BLaER1 (cell line): ENCODE data around the gene B3GNT3.

Experiments used
- H3K27ac ChIP-seq: shearing (Covaris generic); formaldehyde crosslinking; 2 replicates; pipeline ENCODE4 v1.8.1; 2022
- H3K27me3 ChIP-seq: shearing (Covaris generic); formaldehyde crosslinking; 2 replicates; pipeline ENCODE4 v1.8.1; 2022
- H3K36me3 ChIP-seq: shearing (Covaris generic); formaldehyde crosslinking; 2 replicates; pipeline ENCODE4 v1.8.1; 2022
- H3K4me1 ChIP-seq: shearing (Covaris generic); formaldehyde crosslinking; 2 replicates; pipeline ENCODE4 v1.8.1; 2022
- H3K4me2 ChIP-seq: shearing (Covaris generic); formaldehyde crosslinking; 2 replicates; pipeline ENCODE4 v1.8.1; 2022
- H3K4me3 ChIP-seq: shearing (Covaris generic); formaldehyde crosslinking; 2 replicates; pipeline ENCODE4 v1.8.1; 2022
- H3K9ac ChIP-seq: shearing (Covaris generic); formaldehyde crosslinking; 2 replicates; pipeline ENCODE4 v1.8.1; 2022
- H3K9me3 ChIP-seq: shearing (Covaris generic); formaldehyde crosslinking; 2 replicates; pipeline ENCODE4 v1.8.1; 2022
- H4K20me1 ChIP-seq: shearing (Covaris generic); formaldehyde crosslinking; 2 replicates; pipeline ENCODE4 v1.8.1; 2022
- Cebpa-rat ChIP-seq: shearing (Covaris generic); IDR thresholded peaks from 2 replicates; pipeline ENCODE4 v1.8.1; 2022

Gene B3GNT3

DNA sequence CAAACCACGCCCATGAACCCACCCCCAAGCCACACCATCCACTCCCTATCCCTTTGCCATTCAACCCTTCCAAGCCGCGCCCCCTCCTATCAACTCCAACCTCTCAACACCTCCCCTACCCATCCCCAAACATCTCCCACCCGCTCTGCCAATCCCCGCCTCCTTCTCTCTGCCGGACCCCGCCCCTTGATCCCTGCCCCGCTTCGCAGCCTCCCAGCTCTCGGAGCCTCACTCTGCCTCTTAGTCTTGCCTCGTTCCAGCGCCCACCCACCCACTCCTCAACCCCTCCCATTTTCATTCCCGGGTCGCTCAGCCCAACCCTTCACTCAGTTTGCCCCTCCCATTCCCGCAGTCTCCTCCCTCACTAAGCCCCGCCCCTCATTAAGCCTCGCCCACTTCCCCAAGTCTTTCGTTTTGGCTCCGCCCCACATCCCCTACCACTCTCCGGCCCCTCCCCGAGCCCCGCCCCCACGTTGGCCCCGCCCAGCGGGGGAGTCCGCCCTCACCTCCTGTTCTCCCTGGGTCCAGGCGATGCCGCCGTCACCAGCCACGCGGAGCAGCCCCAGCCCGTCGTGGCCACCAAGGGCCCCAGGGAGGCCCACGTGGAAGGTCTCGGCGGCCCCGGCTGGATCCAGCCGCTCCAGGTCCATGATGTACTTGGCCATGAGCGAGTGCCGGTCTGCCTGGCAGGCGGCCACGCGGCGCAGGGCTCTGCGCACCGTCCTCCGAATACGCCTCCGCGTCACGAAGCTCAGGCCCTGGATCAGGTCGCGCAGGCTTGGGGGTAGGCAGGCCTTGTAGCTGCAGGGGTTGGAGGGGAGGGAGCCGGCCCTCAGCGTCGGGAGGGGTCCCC, 47.1 kb downstream of the B3GNT3 start:
- no peak overlapping the region for H3K4me3 ChIP-seq
- peaks cover 31% of the 10 kb centered on the region for H3K4me1 ChIP-seq
- H3K9ac ChIP-seq, result no peak overlapping the region
- no peak overlapping the region for H3K4me2 ChIP-seq
- H3K27me3 ChIP-seq, result no peaks in the 10 kb centered on the region
- TF ChIP-seq Cebpa-rat, result no peak
- no peaks in the 10 kb centered on the region; the same call in 1 of the 2 replicates for H4K20me1 ChIP-seq
- H3K27ac ChIP-seq, result no peak overlapping the region
- peaks cover 69% of the 10 kb centered on the region for H3K36me3 ChIP-seq
- H3K9me3 ChIP-seq, result no peaks in the 10 kb centered on the region

DNA sequence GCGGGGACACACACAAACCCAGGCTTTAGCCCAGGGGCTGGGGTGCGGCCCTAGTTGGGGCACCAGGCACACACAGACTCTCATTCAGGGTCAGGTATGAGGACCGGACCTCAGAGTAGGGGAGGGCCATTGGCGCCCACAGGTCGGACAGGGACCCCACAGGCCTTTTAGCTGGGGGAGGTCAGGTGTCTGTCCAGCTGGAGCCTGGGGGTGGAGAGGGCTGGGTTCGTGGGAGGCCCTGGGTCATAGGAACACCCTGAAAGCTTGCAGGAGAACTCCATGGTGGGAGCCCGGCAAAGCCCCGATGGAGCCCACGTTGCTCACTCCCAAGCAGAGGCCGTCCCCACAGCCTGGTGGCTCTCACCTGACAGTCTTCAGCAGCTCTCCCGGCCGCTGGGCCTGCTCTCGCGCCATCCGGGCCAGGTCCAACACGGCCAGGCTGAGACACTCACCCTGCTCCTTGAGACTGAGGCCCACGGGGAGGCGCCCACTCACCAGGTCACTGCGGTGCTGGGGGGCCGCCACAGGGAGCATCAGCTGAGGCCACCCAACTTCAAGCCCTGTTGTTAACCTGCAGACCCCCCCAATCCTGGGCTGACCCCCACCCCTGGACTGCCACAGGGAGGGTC, 47.8 kb downstream of the B3GNT3 start:
- H3K4me2 ChIP-seq, result no peak overlapping the region
- H3K36me3 ChIP-seq, result peaks cover 62% of the 10 kb centered on the region
- H4K20me1 ChIP-seq, result no peaks in the 10 kb centered on the region; the same call in 1 of the 2 replicates
- no peaks in the 10 kb centered on the region for H3K27me3 ChIP-seq
- no peak overlapping the region for H3K9ac ChIP-seq
- no peak overlapping the region for H3K4me3 ChIP-seq
- peaks cover 34% of the 10 kb centered on the region for H3K4me1 ChIP-seq
- H3K27ac ChIP-seq, result no peak overlapping the region
- TF ChIP-seq Cebpa-rat, result no peak
- no peaks in the 10 kb centered on the region for H3K9me3 ChIP-seq

DNA sequence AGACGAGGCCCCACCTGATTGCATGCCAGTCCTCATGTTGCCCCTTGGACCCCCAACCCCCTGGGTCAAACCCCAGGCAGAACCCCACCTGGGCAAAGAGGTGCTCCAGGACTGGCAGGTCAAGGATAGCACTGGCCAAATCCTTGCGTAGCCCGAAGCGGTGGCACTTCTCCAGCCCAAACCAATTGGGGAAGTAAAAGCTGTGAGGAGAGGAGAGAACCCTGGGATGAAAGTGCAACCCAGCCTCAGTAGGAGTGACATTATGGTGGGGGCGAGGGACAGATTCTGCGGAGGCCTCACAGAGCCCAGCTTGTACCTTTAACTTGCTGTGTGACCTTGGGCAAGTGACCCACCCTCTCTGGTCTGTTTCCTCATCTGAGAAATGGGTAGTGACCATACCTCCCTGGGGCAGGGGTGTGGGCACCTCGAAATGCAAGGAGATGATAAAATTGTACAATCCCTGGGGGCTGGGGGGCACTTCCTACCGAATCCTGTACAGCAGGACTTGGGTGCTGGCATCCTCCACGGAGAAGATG, 48.4 kb downstream of the B3GNT3 start:
- H3K4me3 ChIP-seq, result no peak overlapping the region
- H3K9ac ChIP-seq, result no peak overlapping the region
- no peak for TF ChIP-seq Cebpa-rat
- no peaks in the 10 kb centered on the region for H3K9me3 ChIP-seq
- no peak overlapping the region for H3K27ac ChIP-seq
- no peak overlapping the region for H3K4me2 ChIP-seq
- peaks cover 56% of the 10 kb centered on the region for H3K36me3 ChIP-seq
- H4K20me1 ChIP-seq, result no peaks in the 10 kb centered on the region; the same call in 1 of the 2 replicates
- H3K4me1 ChIP-seq, result peaks cover 40% of the 10 kb centered on the region
- no peaks in the 10 kb centered on the region for H3K27me3 ChIP-seq

DNA sequence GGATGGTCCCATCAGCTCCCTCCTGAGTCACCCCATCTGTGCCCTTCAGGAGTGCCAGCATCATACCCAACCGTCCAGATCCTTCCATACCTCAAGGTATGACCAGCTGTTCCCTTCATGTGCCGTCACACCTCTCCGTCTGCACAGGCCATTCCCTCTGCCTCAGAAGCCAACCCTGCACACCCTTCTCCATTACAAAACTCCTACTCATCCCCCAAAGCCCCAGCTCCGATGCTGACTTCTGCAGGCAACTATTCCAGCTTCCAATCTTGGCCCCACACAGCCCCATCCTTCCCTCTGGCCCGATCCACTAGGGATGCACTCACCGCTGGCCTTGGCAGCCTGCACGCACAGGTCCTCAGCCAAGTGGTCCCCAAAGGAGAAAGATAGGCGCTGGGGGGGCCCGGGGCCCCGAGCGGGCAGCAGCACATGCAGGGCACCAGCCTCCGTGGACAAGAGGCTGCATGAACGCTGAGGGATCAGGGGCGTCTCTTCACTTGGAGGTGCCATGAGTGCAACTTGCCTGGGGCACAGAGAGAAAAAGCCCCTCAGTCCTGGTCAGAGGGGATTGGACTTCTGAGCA, 49.1 kb downstream of the B3GNT3 start:
- no peak for TF ChIP-seq Cebpa-rat

DNA sequence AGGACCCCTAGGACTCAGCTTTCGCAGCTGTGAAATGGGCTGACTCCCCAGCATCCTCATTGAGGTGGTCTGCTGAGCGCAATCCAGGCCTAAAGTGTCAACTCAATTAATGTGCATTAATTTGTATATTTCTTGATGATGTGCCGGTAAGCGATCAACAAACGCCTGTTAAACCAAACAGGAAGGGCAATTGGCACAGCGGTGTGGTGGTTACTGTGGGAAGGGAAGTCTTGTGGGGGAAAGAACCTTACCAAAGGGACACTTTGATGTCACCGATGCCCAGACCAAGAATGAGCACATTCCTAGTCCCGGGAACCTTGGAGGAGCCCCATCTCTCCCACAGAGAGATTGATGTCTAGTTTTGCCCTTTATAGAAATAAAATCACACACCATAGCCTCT, 51.2 kb downstream of the B3GNT3 start:
- Histone ChIP-seq H3K27ac (peak overlapping the region; percentile 93; the same call in 1 of the 2 replicates), H3K36me3 (peaks cover 28% of the 10 kb centered on the region), H3K4me2 (peak overlapping the region; percentile 92), H3K9me3 (no peaks in the 10 kb centered on the region), H3K4me3 (peak overlapping the region; percentile 2; the same call in 1 of the 2 replicates), H4K20me1 (no peaks in the 10 kb centered on the region; the same call in 1 of the 2 replicates), H3K27me3 (no peaks in the 10 kb centered on the region), H3K4me1 (peaks cover 67% of the 10 kb centered on the region), H3K9ac (peak overlapping the region; percentile 84; the same call in 1 of the 2 replicates)
- no peak for TF ChIP-seq Cebpa-rat

More for the DNA sequence above, 49.1 kb downstream of the B3GNT3 start:
- Histone ChIP-seq H4K20me1 (no peaks in the 10 kb centered on the region; the same call in 1 of the 2 replicates), H3K36me3 (peaks cover 49% of the 10 kb centered on the region), H3K4me3 (no peak overlapping the region), H3K27me3 (no peaks in the 10 kb centered on the region), H3K9me3 (no peaks in the 10 kb centered on the region), H3K4me2 (peak overlapping the region; percentile 92), H3K27ac (no peak overlapping the region), H3K9ac (no peak overlapping the region), H3K4me1 (peaks cover 46% of the 10 kb centered on the region)

DNA sequence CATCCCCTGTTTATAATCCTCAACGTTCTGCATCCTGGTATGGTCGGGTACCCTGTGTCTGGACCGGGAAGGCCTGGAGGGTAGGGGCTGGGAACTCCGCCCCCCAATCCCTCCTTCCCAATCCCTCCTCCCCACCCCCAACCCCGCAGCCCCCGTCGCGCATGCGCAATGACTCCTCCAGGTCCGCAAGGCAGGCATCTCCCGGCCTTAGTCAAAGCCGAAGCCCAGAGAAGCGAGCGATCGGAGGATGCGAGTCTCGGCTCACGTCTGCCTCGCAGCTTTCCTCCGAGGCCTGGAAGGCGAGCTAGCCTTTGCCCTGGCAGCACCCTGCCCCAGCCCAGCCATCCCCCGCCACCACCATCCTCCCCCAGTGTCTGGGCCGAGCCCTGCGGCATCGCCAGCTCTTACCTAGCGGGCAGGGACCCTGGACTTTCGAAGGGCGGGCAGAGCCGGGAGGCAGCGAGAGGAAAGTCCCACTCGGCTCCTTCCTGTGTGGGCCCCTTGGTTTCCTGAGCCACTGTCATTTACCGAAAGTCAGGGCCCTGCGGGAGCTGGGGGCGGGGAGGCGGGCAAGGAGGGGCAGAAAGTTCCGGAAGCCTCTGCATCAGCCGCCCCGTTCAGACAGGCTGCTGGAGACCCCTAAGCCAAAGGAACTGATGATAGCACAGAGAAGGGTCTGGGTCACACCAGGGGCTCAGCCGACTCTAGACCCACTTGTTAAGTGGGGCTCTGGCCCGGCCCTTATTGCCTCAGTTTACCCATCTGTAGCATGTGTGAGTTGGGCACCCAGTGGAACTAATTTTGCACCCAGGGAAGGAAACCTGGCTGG, 52.8 kb downstream of the B3GNT3 start, which contains the start of gene JAK3:
JAK3 (minus strand) TSS at position 445 of the 829 bp plus-strand sequence. CDS start 3,565 bp downstream, outside the sequence.
- no peak for TF ChIP-seq Cebpa-rat
- no peaks in the 10 kb centered on the region for H3K27me3 ChIP-seq
- peak within 1 kb of the TSS; percentile 63 for H3K4me3 ChIP-seq
- peak within 1 kb of the TSS; percentile 93 for H3K27ac ChIP-seq
- peak within 1 kb of the TSS; percentile 92 for H3K4me2 ChIP-seq
- H3K9ac ChIP-seq, result peak within 1 kb of the TSS; percentile 84
- peaks cover 75% of the 10 kb centered on the region for H3K4me1 ChIP-seq
- H3K9me3 ChIP-seq, result no peaks in the 10 kb centered on the region
- H3K36me3 ChIP-seq, result peaks cover 16% of the 10 kb centered on the region
- no peaks in the 10 kb centered on the region for H4K20me1 ChIP-seq

DNA sequence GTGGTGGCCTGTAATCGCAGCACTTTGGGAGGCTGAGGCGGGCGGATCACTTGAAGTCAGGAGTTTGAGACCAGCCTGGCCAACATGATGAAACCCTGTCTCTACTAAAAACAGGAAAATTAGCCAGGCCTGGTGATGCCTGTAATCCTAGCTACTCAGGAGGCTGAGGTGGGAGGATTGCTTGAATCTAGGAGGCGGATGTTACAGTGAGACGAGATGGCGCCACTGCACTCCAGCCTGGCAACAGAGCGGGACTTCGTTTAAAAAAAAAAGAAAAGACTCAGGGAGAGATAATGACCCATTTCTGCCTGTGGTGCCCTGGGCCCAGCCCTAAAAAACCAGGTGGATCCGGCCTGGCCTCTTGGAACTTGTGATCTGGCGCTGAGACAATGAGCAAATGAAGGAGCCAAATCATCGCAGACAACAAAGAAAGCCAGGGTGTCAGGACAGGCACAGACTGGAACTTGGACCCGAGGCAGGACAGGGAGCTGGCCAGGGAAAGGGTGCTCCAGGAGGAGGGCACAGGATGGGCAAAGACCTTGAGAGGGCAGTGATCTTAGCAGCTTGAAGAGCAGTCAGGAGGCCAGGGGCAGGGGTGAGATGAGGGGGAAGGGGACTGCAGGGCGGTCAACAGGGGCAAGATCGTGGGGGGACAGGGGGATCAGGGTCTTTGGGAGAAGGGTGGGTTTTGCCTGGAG, 53.8 kb downstream of the B3GNT3 start:
- H3K4me2 ChIP-seq, result peak overlapping the region; percentile 92
- TF ChIP-seq Cebpa-rat, result no peak
- H3K9me3 ChIP-seq, result no peaks in the 10 kb centered on the region
- H3K4me3 ChIP-seq, result no peak overlapping the region
- peaks cover 6% of the 10 kb centered on the region for H3K36me3 ChIP-seq
- H3K4me1 ChIP-seq, result peaks cover 75% of the 10 kb centered on the region
- H3K27me3 ChIP-seq, result no peaks in the 10 kb centered on the region
- H3K9ac ChIP-seq, result peak overlapping the region; percentile 84
- peak overlapping the region; percentile 93 for H3K27ac ChIP-seq
- no peaks in the 10 kb centered on the region for H4K20me1 ChIP-seq

DNA sequence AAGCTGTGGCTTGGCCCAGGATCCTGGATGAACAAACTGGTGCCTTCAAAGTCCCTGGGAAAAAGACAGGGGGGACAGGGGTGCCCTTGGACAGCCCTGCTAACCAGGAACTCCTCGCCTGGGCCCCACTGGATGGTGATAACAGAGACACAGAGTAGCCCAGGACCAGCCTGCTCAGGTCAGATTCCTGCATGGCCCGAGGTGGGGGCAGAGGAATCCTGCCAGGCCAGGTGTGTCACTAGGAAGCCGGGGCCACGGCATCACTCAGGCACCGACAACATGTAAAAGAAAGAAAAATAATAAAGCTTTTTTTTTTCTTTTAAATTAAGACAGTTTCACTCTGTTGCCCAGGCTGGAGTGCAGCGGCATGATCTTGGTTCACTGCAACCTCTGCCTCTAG, 59.1 kb downstream of the B3GNT3 start:
- no peak for TF ChIP-seq Cebpa-rat
- H3K9me3 ChIP-seq, result no peaks in the 10 kb centered on the region
- H3K9ac ChIP-seq, result no peak overlapping the region
- H3K36me3 ChIP-seq, result no peaks in the 10 kb centered on the region
- no peaks in the 10 kb centered on the region for H3K27me3 ChIP-seq
- H4K20me1 ChIP-seq, result no peaks in the 10 kb centered on the region
- H3K4me3 ChIP-seq, result no peak overlapping the region
- H3K4me2 ChIP-seq, result no peak overlapping the region
- H3K4me1 ChIP-seq, result peaks cover 41% of the 10 kb centered on the region
- no peak overlapping the region for H3K27ac ChIP-seq
